Endothelial cell (in vitro differentiated cells): ENCODE data around the gene ALOX5. TPM values are rescaled to one million over a fixed set of nuclear protein-coding genes. Genes with fewer than 3 reads are reported as not detected.
"Not testable (repeated sequence)": the region's sequence is repeated elsewhere in the genome, so short reads cannot be mapped to it uniquely, and the experiment has no call there.

Experiments
- DNase-seq: peaks from one replicate; pipeline ENCODE4 v3.0.0; 2021; ENCODE audit warnings: low spot score
- H3K27ac Mint-ChIP-seq: one replicate; pipeline ENCODE4 v1.8.0; 2021; ENCODE audit warnings: mixed read lengths, inconsistent platforms; ENCODE audit not compliant: unreplicated experiment
- H3K27me3 Mint-ChIP-seq: one replicate; pipeline ENCODE4 v1.8.0; 2021; ENCODE audit warnings: mild to moderate bottlenecking, moderate library complexity, mixed read lengths, inconsistent platforms; ENCODE audit not compliant: unreplicated experiment
- H3K36me3 Mint-ChIP-seq: one replicate; pipeline ENCODE4 v1.8.0; 2021; ENCODE audit warnings: mild to moderate bottlenecking, low read depth, mixed read lengths, inconsistent platforms; ENCODE audit not compliant: unreplicated experiment
- H3K4me1 Mint-ChIP-seq: one replicate; pipeline ENCODE4 v1.8.0; 2021; ENCODE audit warnings: mild to moderate bottlenecking, mixed read lengths, inconsistent platforms; ENCODE audit not compliant: unreplicated experiment
- H3K4me3 Mint-ChIP-seq: one replicate; pipeline ENCODE4 v1.8.0; 2021; ENCODE audit warnings: mild to moderate bottlenecking, mixed read lengths, inconsistent platforms; ENCODE audit not compliant: unreplicated experiment
- H3K9me3 Mint-ChIP-seq: one replicate; pipeline ENCODE4 v1.8.0; 2021; ENCODE audit warnings: mixed read lengths, inconsistent platforms; ENCODE audit not compliant: unreplicated experiment
- total RNA-seq: library from RNA; stranded (reverse); fragmentation: NEBNext Ultra II Directional; extraction: Animal tissue kit (Norgen Biotek cat#: 25700); gene quantifications from one replicate; pipeline ENCODE4 v1.2.1, GENCODE V29; 2021; ENCODE audit not compliant: unreplicated experiment
- TF ChIP-seq, protein P1 (sequence below): fragments of 200-600 bp; sonication (generic); IDR thresholded peaks from one replicate; pipeline ENCODE4 v1.5.0; 2021; ENCODE audit warnings: antibody characterized with exemption; ENCODE audit not compliant: unreplicated experiment

The ALOX5 gene
- total RNA-seq, 1 donor from 2014 or later = 0.18 TPM

DNA sequence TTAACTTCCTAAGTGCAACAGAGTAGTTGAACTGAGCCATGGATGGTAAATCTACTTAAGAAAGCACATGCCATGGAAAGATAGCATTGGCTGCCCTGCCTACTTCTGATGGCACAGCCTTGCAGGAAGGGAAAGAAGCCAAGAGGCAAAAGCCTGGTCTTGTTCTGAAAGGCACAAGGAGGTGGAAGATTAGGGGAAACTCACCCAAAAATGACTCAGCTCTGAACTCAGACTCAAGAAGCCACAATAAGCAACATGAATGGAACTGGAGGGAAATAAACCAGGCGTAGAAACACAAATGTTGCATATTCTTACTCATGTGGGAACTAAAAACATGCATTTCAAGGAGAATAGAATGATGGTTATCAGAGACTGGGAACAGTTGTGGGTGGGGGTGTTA, 20.8 kb upstream of the ALOX5 start:
- Mint-ChIP-seq H3K4me3 (no peak overlapping the region), H3K9me3 (no peaks in the 10 kb centered on the region), H3K27ac (no peak overlapping the region), H3K36me3 (no peaks in the 10 kb centered on the region), H3K4me1 (no peaks in the 10 kb centered on the region), H3K27me3 (peaks cover 4% of the 10 kb centered on the region)
- TF ChIP-seq, protein P1, sequence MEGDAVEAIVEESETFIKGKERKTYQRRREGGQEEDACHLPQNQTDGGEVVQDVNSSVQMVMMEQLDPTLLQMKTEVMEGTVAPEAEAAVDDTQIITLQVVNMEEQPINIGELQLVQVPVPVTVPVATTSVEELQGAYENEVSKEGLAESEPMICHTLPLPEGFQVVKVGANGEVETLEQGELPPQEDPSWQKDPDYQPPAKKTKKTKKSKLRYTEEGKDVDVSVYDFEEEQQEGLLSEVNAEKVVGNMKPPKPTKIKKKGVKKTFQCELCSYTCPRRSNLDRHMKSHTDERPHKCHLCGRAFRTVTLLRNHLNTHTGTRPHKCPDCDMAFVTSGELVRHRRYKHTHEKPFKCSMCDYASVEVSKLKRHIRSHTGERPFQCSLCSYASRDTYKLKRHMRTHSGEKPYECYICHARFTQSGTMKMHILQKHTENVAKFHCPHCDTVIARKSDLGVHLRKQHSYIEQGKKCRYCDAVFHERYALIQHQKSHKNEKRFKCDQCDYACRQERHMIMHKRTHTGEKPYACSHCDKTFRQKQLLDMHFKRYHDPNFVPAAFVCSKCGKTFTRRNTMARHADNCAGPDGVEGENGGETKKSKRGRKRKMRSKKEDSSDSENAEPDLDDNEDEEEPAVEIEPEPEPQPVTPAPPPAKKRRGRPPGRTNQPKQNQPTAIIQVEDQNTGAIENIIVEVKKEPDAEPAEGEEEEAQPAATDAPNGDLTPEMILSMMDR = no peak
- DNase-seq = no peak

DNA sequence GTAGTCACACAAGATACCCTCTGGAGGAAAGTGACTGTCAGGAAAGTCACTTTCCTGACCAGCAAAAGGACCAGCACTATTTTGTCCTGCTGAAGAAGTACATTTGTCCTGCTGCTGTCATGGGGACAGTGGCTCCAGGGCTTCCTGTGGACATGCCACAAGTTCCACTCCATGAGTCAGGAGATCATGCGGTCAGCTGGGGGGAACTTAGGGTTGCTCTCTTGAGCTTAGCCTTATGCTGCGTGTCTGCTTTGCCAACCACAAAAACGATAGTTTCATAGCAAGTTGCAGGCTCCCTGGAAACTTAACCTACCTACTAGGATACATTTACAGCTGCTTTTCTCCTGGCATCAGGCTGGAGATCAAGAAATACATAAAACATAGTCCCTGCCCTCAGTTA, 19.8 kb upstream of the ALOX5 start:
- Mint-ChIP-seq H3K4me1 (no peaks in the 10 kb centered on the region), H3K27ac (no peak overlapping the region), H3K27me3 (peaks cover 3% of the 10 kb centered on the region), H3K36me3 (no peaks in the 10 kb centered on the region), H3K9me3 (no peaks in the 10 kb centered on the region), H3K4me3 (no peak overlapping the region)
- DNase-seq = no peak
- TF ChIP-seq, protein P1 = no peak

DNA sequence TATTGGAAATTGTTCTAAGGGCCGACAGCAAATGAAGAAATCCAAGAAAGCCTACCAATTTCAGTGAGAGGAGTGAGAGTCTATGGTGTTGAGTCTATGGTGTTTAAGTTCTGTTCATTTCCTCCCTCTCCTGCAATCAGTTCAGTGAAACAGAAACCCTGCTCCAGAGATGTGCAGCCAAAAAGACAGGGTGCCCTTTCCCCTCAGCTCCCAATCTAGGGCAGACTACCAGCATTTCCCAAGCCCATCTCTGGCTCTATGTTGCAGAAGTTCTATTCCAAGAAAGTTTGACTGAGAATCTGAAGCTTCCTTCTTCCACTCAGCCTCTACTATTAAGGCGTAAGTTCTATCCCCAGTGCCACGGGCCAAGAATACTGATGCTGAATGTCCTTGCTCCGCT, 18.5 kb upstream of the ALOX5 start:
- no peaks in the 10 kb centered on the region for H3K9me3 Mint-ChIP-seq
- DNase-seq = no peak
- H3K4me1 Mint-ChIP-seq = no peaks in the 10 kb centered on the region
- H3K4me3 Mint-ChIP-seq = no peak overlapping the region
- TF ChIP-seq, protein P1 = no peak
- H3K27ac Mint-ChIP-seq = no peak overlapping the region
- H3K27me3 Mint-ChIP-seq = peaks cover 5% of the 10 kb centered on the region
- H3K36me3 Mint-ChIP-seq = no peaks in the 10 kb centered on the region

DNA sequence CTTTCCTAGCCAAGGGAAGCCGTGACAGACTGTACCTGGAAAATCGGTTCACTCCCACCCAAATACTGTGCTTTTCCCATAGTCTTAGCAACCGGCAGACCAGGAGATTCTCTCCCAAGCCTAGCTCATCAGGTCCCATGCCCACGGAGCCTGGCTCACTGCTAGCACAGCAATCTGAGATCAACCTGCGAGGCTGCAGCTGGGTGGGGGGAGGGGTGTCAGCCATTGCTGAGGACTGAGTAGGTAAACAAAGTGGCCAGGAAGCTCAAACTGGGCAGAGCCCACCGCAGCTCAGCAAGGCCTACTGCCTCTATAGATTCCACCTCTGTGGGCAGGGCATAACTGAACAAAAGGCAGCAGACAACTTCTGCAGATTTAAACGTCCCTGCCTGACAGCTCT, 15.1 kb upstream of the ALOX5 start:
- H3K27ac Mint-ChIP-seq, H3K4me1 Mint-ChIP-seq, H3K36me3 Mint-ChIP-seq, H3K4me3 Mint-ChIP-seq, H3K9me3 Mint-ChIP-seq, DNase-seq, H3K27me3 Mint-ChIP-seq: not testable (repeated sequence)

DNA sequence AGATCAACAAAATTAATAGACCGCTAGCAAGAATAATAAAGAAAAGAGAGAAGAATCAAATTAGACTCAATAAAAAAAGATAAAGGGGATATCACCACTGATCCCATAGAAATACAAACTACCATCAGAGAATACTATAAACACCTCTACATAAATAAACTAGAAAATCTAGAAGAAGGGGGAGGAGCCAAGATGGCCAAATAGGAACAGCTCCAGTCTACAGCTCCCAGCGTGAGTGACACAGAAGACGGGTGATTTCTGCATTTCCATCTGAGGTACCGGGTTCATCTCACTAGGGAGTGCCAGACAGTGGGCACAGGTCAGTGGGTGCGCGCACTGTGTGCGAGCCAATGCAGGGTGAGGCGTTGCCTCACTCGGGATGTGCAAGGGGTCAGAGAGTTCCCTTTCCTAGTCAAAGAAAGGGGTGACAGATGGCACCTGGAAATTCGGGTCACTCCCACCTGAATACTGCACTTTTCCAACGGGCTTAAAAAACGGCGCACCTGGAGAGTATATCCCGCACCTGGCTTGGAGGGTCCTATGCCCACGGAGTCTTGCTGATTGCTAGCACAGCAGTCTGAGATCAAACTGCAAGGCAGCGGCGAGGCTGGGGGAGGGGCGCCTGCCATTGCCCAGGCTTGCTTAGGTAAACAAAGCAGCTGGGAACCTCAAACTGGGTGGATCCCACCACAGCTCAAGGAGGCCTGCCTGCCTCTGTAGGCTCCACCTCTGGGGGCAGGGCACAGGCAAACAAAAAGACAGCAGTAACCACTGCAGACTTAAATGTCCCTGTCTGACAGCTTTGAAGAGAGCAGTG, 11.8 kb upstream of the ALOX5 start:
- H3K9me3 Mint-ChIP-seq, H3K36me3 Mint-ChIP-seq, H3K27ac Mint-ChIP-seq, H3K27me3 Mint-ChIP-seq, H3K4me3 Mint-ChIP-seq, H3K4me1 Mint-ChIP-seq, DNase-seq: not testable (repeated sequence)

DNA sequence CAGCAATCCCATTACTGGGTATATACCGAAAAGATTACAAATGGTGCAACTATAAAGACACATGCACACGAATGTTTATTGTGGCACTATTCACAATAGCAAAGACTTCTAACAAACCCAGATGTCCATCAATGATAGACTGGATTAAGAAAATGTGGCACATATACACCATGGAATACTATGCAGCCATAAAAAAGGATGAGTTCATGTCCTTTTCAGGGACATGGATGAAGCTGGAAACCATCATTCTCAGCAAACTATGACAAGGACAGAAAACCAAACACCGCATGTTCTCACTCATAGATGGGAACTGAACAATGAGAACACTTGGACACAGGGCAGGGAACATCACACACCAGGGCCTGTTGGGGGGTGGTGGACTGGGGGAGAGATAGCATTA, 6.4 kb upstream of the ALOX5 start:
- not testable (repeated sequence) for H3K4me1 Mint-ChIP-seq, DNase-seq, H3K4me3 Mint-ChIP-seq, H3K27me3 Mint-ChIP-seq, H3K9me3 Mint-ChIP-seq, H3K36me3 Mint-ChIP-seq, H3K27ac Mint-ChIP-seq
